Ureter (tissue), 1 donor: Measurements from ENCODE around the gene NOL6. TPM values are rescaled to one million over a fixed set of nuclear protein-coding genes. Genes with fewer than 3 reads are reported as not detected.

Experiments used
- DNase-seq: peaks from one replicate; pipeline ENCODE4 v3.0.0-alpha.2; 2020; ENCODE audit warnings: low spot score
- total RNA-seq: library from RNA; stranded (reverse); gene quantifications from one replicate; pipeline ENCODE4 v1.2.4, GENCODE V29; 2023
- donor health status: DM: yes; HTN: yes; CAD: no.

Gene NOL6
- total RNA-seq, 1 donor from 2014 or later, result 83.5 TPM

DNA sequence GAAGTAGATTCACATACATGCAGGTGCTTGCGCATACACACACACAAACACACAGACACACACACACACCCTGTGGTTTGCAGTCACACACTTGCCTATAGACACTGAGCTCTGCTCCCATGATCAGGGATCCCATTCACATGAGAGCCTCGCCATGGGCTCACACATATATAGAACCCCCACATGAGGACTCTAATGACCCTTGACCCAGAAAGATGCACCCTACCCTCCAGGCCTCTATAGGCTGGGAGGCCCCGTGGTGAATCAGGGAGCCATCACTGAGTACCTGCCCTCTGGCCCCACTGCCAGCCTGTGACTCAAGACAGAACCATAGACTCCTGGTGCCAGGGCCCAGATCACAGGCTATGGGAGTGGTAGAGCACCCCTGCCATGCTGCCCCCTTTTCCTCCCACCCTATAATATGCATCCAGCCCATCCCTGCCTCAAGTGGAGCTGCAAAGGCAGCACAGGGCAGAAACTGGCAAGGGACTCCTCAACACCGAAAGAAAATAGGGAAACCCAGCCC, 23.0 kb downstream of the NOL6 start:
- no peak for DNase-seq

DNA sequence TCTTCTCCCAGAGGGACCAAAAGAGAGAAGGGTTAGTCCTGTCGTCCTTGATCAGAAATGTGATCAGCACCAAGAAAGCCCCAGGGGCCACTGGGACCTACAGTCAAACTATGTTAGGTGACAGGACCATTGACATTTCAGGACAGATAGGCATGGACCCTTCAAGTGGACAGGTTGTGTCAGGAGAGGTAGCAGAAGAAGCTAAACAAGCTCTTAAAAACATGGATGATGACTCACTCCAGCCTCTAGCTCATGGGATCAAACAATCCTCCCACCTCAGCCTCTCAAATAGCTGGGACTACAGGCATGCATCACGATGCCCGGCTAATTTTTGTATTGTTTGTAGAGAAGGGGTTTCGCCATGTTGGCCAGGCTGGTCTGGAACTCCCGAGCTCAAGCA, 24.0 kb downstream of the NOL6 start:
- DNase-seq, result no peak

DNA sequence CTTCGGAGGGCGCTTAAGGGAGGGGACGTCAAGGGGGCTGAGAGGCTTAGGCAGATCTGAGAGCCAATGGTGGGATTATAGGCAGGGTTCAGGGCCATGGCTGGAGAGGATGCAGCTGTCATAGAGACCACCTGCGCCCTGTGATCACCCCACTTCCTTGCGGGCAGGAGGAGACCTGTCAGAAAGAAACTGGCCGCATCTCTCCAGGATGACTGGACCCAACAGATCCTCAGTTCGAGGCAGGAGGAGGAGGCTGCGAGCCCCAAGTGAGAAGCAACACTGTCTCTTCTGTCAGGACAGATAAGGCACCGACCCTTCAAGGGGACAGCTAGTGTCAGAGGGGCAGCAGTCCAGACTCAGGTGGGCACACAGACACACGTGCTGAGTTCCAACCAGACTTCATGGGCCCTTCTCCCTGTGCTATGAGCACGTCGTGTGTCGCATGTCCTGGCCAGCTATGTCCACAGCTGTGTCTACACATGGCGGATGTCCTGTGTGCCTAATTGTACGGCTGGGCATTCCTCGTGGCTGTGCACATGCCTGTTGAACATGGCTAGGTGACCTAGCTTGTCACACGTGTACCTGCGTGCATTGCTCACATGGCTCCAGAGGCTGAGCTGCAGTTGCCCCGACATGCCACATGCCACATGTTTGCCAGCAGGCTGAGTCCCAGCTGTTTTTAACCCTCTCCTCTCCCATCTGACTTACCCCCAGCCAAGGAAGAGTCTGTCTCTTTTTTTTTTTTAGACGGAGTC, 25.7 kb downstream of the NOL6 start:
- DNase-seq, result peak; percentile 66

GRCh38 chr9:33446946-33447798, 26.6 kb downstream of the NOL6 start, which contains the start of gene AQP3:
Gene AQP3, minus strand, starts transcription at chr9:33447593. Its CDS starts 63 bp downstream, at chr9:33447530.
- peak; percentile 70 for DNase-seq

DNA sequence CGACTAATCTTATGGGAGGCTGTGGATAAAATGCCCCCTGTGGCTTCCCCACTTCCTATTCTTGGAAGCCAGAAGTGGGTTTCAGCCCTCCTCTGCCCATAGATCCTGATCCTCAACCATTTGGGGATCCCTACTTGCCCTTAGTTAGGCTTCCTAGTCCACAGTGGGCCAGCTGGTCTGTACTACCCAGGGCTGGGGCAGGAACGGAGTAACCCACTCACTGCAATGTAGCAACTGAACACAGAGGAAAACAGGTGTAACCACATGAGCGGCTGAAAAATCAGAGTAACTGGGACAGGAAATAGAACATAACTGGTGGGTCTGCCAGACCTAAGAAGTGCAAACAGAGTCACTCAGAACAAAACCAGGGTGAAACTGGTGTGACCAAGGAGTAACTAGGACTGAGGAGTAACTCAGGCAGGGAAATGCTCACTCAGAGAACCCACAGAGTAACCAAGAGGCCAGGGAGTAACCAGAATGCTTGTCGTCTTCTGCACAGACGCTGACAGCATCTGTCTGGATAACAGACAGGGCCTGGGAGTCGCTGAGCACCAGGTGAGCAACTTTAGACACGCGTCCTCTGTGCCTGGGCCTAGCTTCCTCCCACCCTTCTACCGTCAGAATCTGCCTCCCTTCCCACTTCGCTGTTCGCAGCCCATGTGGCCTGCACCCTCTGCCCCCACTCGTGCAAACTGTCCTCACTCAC, 27.3 kb downstream of the NOL6 start:
- DNase-seq, result no peak

DNA sequence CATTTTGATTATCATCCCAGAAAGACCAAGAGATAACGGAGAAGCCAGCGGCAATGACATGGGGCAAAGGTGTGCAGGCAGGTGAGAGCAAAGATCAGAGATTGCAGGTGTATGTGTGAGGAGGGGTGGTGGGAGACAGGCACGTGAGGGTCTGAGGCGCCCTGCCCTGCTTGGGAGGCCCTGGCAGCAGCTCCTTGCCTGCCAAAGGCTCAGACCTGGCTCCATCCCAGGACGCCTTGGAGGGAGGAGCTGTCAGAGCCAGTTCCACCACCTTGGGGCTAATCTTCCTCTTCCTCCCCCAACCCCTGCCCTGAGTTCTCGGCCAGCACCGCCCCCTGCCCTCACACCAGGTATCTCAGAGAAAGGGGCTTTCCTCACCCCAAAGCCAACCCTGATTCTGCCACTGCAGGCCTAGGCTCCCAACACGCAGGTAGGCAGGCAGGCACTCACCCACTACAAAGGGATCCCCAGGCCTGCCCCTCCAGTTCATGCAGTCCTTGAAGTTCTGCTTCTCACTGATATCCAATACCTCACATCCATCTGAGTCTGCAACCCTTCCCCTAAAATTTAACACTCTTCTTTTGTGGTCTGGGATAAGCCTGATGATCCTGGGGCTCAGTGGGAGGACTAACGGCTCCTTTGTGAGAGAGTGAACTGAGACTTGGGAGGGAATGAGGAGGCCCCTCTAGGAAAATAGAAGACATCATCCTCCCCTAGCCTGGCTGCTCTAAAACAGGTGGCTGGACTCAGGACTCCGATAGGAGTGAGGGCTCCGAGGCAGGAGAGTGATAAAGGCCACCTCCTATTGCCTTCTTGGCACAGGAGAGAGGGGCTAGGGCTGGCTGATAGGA, 28.1 kb downstream of the NOL6 start:
- peak; percentile 70 for DNase-seq

DNA sequence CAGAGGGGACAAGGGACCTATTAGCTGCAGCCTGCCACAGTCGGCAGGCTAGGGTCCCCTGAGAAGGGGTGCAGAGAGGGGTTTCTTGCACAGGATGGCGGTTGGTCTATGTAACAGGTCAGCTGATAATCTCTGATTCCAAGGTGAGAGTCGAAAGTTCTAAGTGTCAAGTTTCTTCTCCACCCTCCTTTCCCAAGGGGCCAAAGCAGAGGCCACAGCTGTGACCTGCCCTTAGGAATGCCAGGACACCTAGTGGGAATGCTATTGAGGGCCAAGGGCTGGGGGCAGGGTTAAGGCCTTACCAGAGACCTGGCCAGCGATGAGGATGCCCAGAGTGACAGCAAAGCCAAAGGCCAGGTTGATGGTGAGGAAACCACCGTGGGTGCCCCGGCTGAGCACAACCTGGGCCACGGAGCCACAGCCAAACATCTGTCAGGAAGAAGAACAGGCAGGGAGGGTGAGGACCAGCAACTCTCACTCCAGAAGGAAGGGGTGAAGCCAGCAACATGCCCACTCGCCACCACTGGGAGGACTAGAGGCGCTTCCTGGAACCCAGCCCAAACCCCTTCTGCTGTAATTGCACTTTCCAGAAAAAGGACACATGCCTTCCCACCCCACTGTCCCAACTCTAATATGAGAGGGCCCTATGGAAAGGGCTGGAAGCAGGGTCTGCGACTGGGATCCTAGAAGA, 30.1 kb downstream of the NOL6 start:
- DNase-seq, result no peak

DNA sequence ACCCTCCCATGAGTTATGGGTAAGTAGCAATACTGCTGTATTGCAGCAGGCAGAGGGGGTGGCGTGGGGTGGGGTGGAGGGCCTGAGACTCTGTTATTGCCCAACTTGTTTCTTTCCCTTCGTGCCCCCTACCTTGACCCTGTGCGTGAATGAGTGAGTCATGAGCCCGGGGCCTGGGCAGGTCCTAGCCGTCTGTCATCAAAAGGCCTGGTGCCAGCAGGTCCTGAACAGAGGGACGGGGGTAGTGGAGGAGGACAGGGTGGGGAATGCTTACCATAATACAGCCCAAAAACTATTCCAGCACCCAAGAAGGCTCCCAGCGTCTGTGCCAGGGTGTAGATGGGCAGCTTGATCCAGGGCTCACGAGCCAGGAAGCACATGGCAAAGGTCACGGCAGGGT, 30.7 kb downstream of the NOL6 start:
- DNase-seq, result peak; percentile 74

DNA sequence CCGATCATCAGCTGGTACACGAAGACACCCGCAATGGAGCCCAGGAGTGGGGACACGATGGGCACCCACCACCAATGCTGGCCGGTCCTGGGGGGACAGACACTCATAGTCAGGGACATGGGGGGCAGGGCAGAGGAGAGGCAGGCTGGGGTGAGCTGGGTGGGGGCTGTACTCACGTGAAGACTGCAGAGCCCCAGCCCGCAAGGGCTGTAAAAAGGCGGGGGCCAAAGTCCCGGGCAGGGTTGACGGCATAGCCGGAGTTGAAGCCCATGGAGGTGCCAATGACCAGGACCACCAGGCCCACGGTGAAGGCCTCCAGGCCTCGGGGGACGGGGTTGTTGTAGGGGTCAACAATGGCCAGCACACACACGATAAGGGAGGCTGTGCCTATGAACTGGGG, 31.6 kb downstream of the NOL6 start:
- no peak for DNase-seq

DNA sequence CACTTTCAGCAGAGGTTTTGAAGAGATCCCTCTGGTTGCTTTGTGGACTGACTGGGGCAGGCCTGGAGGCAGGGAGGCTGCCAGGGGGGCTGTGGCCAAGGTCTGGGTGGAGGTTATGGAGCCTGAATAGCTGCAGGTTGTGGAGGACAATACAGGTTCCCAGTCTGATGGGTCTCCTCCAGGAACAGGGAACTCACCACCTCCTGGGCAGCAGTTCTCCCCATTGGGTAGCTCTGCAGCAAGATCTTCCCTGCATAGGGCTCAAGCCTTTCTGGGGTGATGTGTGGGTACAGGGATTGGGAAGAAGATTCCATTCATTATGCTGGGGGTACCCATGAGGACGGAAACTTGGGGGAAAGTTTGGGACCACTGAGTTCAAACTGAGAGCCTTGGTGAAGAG, 33.1 kb downstream of the NOL6 start:
- DNase-seq, result no peak

GRCh38 chr9:33440204-33440603, 33.5 kb downstream of the NOL6 start:
- DNase-seq, result no peak

DNA sequence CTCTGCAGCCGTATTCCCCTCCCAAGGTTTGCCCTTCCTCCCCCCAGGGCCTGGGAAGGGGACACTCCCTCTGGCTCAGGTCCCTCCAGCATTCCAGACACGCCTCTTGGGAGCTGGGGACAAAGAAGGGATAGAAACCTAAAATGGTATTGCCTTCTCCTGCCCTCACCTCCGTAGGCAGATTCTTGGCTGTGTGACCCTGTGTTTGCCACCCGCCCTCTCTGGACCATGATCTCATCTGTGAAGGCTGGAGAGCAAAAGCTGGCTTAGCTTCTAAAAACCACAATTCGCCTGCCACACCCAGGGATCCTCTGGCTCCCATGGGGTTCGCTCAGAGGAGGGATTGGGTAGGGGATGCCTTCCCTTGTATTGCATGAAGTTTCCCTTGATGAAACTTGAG, 34.0 kb downstream of the NOL6 start:
- DNase-seq, result no peak

DNA sequence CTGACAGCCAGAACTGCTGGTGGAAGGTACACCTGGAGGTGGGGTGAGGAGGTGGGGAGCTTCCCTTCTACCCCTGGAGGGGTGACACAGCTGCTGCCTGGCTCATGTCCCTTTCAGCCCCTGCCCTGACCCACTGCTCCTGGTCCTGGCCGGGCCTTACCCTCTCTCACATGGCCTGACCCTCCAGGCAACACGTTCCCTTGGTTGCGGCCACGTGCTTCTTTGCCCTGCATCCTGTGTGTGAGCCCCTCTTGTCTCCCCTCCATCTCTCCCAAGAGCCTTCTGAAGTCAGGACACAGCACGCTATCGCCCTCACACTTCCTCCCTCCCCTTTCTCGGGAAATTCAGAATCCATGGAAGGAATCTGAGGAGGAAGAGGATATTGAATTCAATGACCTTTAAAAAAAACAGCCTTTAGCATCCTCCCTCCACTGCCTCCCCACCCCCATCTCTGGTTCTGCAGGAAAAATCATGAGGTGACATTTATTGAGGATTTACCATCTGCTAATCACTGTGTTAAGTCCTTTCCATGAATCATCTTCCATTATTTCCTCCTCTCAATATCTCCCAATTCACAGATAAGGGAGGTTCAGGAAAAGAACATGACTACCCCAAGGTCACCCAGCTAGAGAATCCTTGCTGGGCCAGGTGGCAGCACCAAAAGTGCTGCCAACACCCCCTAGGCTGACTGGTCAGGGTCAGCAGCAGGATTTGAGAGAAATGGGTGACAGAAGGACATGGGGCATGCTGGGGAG, 34.6 kb downstream of the NOL6 start:
- DNase-seq, result no peak

- no peak for DNase-seq
Measured at GRCh38 chr9:33437898-33438297, 35.8 kb downstream of the NOL6 start.

DNA sequence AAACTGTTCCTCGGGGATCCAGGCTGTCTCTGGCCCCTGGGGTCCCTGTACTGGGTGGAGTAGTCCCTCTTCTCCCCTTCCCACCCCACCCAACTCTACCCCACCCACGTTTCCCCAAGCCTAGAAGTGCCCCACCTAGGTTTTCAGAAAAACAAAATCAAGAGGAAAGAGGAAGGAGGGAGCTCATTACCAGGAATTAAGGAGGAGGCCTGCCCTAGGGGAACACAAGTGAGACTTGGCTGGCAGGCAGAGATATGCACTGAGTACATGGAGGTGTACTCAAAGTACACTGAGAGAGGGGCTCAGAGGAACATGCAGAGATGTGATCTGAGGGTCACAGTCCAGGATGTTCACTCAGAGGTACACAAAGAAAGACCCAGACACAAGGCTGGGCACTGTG, 36.5 kb downstream of the NOL6 start:
- no peak for DNase-seq

DNA sequence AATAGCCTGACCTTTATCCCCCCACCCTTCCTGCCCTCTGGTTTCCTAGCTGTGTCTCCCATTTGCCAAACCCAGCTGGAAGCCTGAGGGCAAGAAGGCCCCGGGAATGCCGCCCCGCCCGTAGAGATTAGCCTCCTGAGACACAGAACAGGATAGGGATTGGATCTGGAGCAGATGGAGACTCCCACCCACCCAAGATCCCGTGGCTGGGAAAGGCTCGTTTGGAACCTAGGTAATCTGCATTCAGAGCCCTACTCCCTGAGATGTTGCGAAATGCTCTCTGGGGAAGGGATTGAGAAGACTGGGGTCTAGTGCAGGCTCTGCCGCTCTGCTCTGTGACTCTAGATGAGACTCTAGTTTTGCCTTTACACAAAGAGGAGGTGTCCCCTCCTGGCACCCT, 37.3 kb downstream of the NOL6 start:
- DNase-seq, result no peak

DNA sequence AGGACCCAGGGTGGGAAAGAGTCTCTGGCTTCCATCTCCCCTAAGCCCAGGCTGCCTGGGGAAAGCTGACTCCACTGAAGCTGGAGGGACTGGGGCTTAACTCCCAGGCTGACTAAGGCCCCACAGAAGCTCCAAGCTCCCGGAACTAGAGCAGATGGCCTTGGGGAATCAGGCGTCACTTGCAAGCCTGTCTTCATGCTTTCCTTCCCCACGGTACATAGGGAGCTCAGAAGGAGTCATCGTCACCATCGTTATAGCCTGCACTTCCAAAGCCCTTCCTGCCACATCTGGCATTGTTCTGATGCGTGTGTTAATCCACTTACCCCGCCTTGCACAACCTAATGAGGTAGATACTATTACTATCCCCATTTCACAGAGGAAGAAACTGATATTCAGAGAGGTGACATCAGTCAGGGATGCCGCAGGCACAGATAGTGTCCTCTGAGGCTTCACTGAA, 37.9 kb downstream of the NOL6 start:
- DNase-seq, result no peak

GRCh38 chr9:33434317-33435105, 39.2 kb downstream of the NOL6 start:
- DNase-seq, result no peak

DNA sequence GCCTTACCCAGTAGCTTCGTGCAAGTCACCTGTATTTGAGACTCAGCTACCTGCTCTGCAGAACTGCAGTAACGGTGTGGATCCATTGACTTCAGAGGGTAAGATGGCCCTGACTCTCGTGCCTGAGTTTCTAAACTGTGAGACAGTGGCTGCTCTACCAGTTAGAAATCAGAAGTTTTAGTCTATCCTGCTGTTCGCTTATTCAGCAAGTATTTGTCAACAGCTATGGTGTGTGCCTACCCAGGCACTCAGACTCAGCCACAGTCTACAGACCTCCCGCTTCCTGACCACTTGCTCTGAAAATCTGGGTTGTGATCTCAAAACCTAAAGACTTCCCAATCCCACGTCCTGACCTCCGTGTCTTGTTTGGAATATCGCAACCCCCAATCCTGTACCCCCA, 39.9 kb downstream of the NOL6 start:
- no peak for DNase-seq
